DOHH2 (cell line): ENCODE results near the gene BAIAP2L1.

ENCODE experiments used
- H3F3A ChIP-seq: fragments of 200-600 bp; sonication (generic), shearing (Covaris generic); 2 replicates; pipeline ENCODE4 v1.6.0; 2016; ENCODE audit warnings: antibody characterized with exemption, mild to moderate bottlenecking; ENCODE audit not compliant: control insufficient read depth, insufficient read depth
- H3K27ac ChIP-seq: fragments of 200-600 bp; sonication (generic); 2 replicates; pipeline ENCODE4 v1.5.1; 2014; ENCODE audit warnings: low read depth, mild to moderate bottlenecking, low read length, moderate library complexity
- H3K27me3 ChIP-seq: fragments of 200-600 bp; sonication (generic); 2 replicates; pipeline ENCODE4 v1.6.1; 2014; ENCODE audit warnings: mild to moderate bottlenecking, low read length, mixed read lengths; ENCODE audit not compliant: control insufficient read depth
- H3K36me3 ChIP-seq: fragments of 200-600 bp; sonication (generic); 2 replicates; pipeline ENCODE4 v1.6.1; 2014; ENCODE audit warnings: mild to moderate bottlenecking, low read length, moderate library complexity, mixed read lengths; ENCODE audit not compliant: control insufficient read depth
- H3K4me1 ChIP-seq: fragments of 200-600 bp; sonication (generic); 2 replicates; pipeline ENCODE4 v1.6.1; 2014; ENCODE audit warnings: mild to moderate bottlenecking, low read length, mixed read lengths; ENCODE audit not compliant: control insufficient read depth
- H3K4me2 ChIP-seq: fragments of 200-600 bp; sonication (generic); 2 replicates; pipeline ENCODE4 v1.6.0; 2014; ENCODE audit warnings: mild to moderate bottlenecking, low read length, moderate library complexity
- H3K4me3 ChIP-seq: fragments of 200-600 bp; sonication (generic); 2 replicates; pipeline ENCODE4 v1.5.1; 2014; ENCODE audit warnings: mild to moderate bottlenecking, low read length, mixed read lengths
- H3K79me2 ChIP-seq: fragments of 200-600 bp; sonication (generic); 2 replicates; pipeline ENCODE4 v1.6.1; 2014; ENCODE audit warnings: mild to moderate bottlenecking, low read length, mixed read lengths; ENCODE audit not compliant: control insufficient read depth
- H3K9me2 ChIP-seq: fragments of 200-600 bp; sonication (generic); replicated peaks from 2 replicates; pipeline ENCODE4 v1.6.1; 2014; ENCODE audit warnings: mild to moderate bottlenecking, low read length, mixed read lengths; ENCODE audit not compliant: control insufficient read depth
- H3K9me3 ChIP-seq: fragments of 200-600 bp; sonication (generic); 2 replicates; pipeline ENCODE4 v1.6.1; 2014; ENCODE audit warnings: antibody characterized with exemption, low read length, mixed read lengths; ENCODE audit not compliant: control insufficient read depth, insufficient read depth
- H4K20me1 ChIP-seq: fragments of 200-600 bp; sonication (generic); 2 replicates; pipeline ENCODE4 v1.6.0; 2014; ENCODE audit warnings: low read depth, mild to moderate bottlenecking, antibody characterized with exemption, low read length, moderate library complexity; ENCODE audit not compliant: control insufficient read depth, insufficient read depth
- CTCF ChIP-seq: fragments of 200-600 bp; sonication (generic); IDR thresholded peaks from one replicate; pipeline ENCODE4 v1.5.1; 2014; ENCODE audit warnings: antibody characterized with exemption, mild to moderate bottlenecking, low read depth, low read length; ENCODE audit not compliant: poor library complexity, severe bottlenecking
- EZH2phosphoT487 ChIP-seq: fragments of 200-600 bp; sonication (generic); IDR thresholded peaks from 2 replicates; pipeline ENCODE4 v1.6.1; 2017; ENCODE audit warnings: borderline replicate concordance, mild to moderate bottlenecking, antibody characterized with exemption, low read length, moderate library complexity, mixed read lengths

BAIAP2L1 gene

DNA sequence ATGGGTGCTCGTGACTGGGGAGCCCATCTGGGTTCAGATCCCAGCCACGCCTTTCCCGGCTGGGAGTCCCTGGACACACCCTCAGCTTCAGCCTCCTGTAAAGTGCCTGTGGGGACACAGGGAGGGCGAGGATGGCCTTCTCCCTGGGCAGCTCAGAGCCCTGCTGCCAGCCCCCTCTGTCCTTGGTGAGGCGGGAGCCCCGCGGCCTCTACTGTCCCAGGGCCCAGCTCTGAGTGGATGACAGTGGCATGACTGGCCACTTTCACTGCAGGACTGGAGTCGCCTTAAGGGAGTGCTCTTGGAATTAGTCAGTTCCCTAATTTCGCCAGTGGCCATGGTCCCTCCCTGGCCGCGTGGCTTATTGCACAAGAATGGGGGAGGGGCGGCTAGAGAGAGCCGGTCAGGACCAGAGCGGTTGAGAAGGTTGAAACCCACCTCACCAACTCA, 114.8 kb downstream of the BAIAP2L1 start:
- TF ChIP-seq CTCF, result no peak
- Histone ChIP-seq H3K9me2 (no peaks in the 10 kb centered on the region), H3K36me3 (no peaks in the 10 kb centered on the region; the same call in 1 of the 2 replicates), H4K20me1 (peaks cover 20% of the 10 kb centered on the region; the same call in 1 of the 2 replicates), H3K4me3 (no peak overlapping the region), H3K4me2 (no peak overlapping the region), H3K27ac (no peak overlapping the region), H3K9me3 (no peaks in the 10 kb centered on the region), H3K4me1 (peaks cover 12% of the 10 kb centered on the region), H3K79me2 (no peaks in the 10 kb centered on the region), H3F3A (no peaks in the 10 kb centered on the region; the same call in 1 of the 2 replicates), H3K27me3 (peaks cover 9% of the 10 kb centered on the region)

DNA sequence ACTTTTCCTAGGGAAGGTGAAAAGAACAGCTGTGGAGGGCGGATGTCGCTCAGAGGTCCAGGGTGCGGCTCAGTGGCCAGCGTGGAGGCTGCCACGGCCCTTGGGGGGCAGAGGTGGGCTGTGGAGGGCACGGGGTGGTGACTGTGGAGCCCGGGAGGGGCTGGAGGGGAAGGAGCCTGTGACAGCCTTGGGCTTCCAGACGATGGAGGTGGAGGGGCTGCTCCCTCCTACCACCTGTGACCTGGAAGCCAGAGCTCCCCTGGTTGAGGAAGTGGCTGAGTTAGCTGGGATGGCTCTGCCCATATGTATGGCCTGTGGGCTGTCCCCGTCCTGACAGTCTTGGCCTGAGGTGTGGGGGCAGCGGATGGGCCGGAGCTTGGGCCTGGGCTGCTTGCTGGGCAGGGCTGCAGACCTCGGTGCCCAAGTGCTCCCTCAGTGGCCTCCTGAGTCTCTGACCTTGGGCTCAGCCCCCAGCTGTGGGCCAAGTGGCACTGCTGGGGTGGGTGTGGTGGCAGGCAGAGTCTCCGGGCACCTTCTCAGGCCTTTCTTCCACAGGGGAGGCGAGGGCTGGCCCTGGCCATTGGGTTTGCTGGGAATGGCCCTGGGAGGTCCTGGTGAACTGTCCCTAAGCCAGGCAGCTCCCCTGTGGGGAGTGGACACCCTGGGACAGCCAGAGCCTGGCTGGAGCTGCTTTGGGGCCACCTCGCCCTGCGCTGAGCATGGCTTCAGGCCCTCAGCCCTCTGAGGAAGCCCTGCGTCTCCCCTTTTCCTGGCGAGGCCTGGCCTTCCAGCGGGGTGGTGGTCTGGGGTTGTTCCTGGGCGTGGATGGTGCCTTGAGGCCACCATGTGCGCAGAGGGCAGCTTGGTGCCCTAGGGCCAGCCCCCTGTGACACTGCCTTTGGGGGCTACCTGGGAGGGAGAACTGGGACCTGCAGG, 115.5 kb downstream of the BAIAP2L1 start:
- no peaks in the 10 kb centered on the region; the same call in 1 of the 2 replicates for H3K36me3 ChIP-seq
- H3K27me3 ChIP-seq, result peaks cover 9% of the 10 kb centered on the region
- TF ChIP-seq CTCF (no peak), EZH2phosphoT487 (no peak)
- peaks cover 20% of the 10 kb centered on the region; the same call in 1 of the 2 replicates for H4K20me1 ChIP-seq
- no peaks in the 10 kb centered on the region for H3K79me2 ChIP-seq
- no peak overlapping the region for H3K27ac ChIP-seq
- H3K9me3 ChIP-seq, result no peaks in the 10 kb centered on the region
- no peak overlapping the region for H3K4me3 ChIP-seq
- no peak overlapping the region for H3K4me2 ChIP-seq
- peaks cover 3% of the 10 kb centered on the region; the same call in 1 of the 2 replicates for H3F3A ChIP-seq
- no peaks in the 10 kb centered on the region for H3K9me2 ChIP-seq
- peaks cover 18% of the 10 kb centered on the region for H3K4me1 ChIP-seq

GRCh38 chr7:98284335-98285036, 116.4 kb downstream of the BAIAP2L1 start:
- Histone ChIP-seq H3K4me2 (no peak overlapping the region), H3K79me2 (no peaks in the 10 kb centered on the region), H4K20me1 (peaks cover 20% of the 10 kb centered on the region; the same call in 1 of the 2 replicates), H3K27me3 (peaks cover 9% of the 10 kb centered on the region), H3K36me3 (no peaks in the 10 kb centered on the region; the same call in 1 of the 2 replicates), H3K4me3 (no peak overlapping the region), H3K9me2 (no peaks in the 10 kb centered on the region), H3K4me1 (peaks cover 20% of the 10 kb centered on the region), H3K9me3 (no peaks in the 10 kb centered on the region), H3F3A (peaks cover 3% of the 10 kb centered on the region; the same call in 1 of the 2 replicates), H3K27ac (no peak overlapping the region)
- TF ChIP-seq EZH2phosphoT487, result no peak
